Activated naive CD4-positive, alpha-beta T cell treated with anti-CD3 and anti-CD28 coated beads, Interleukin-2, amount 50 U/mL, for 72 hours (primary cell): ENCODE measurements around the gene ACCS. TPM values are rescaled to one million over a fixed set of nuclear protein-coding genes. Genes with fewer than 3 reads are reported as not detected.

Experiments used
- ATAC-seq, 2 donors: fragments of 150-1000 bp; cut with Tn5 transposase; 2 replicates each; pipeline ENCODE4 v1.10.0; 2021; ENCODE audit warnings: mild to moderate bottlenecking in 2 of 2, moderate library complexity in 2 of 2
- DNase-seq, 2 donors: peaks; one replicate each; pipeline ENCODE4 v3.0.0; 2021 to 2022; ENCODE audit warnings: low spot score in 2 of 2
- H3K27ac Mint-ChIP-seq, 2 donors: one replicate each; pipeline ENCODE4 v1.8.0; 2022; ENCODE audit warnings: mild to moderate bottlenecking in 2 of 2, mixed read lengths in 2 of 2
- H3K36me3 Mint-ChIP-seq, 2 donors: one replicate each; pipeline ENCODE4 v1.8.0; 2022; ENCODE audit warnings: mixed read lengths in 2 of 2
- H3K9me3 Mint-ChIP-seq, 2 donors: one replicate each; pipeline ENCODE4 v1.8.0; 2022; ENCODE audit warnings: mixed read lengths in 2 of 2
- total RNA-seq, 2 donors: library from RNA; stranded (reverse); gene quantifications; one replicate each; pipeline ENCODE4 v1.2.3, GENCODE V29; 2022

The ACCS gene
- total RNA-seq, 2 donors from 2014 or later = 5.4 to 8.5 TPM

- DNase-seq (no peak), ATAC-seq (no peak)
- Mint-ChIP-seq H3K9me3 (no peaks in the 10 kb centered on the region), H3K27ac (peak overlapping the region; percentile 33 to 53), H3K36me3 (peaks cover 0 to 7% of the 10 kb centered on the region in 2 donors)
Observed at GRCh38 chr11:44072757-44073658, 6.9 kb downstream of the ACCS start.

DNA sequence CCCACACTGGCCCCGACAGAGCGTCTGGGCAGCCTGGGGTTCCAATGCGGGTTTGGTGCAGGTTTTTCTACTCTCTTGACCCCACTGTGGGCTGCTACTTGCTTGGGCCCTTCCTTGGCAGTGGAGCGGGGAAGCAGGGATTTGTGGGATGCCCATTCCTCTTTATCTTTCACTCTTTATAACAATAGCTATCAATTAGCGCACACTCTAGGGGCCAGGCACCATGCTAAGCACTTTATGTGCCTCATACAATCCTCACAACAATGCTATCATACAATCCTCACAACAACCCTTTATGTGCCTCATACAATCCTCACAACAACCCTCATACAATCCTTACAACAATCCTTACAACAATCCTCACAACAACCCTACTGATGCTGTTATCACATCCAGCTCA is 12.7 kb downstream of the ACCS start:
- H3K9me3 Mint-ChIP-seq = no peaks in the 10 kb centered on the region
- peak overlapping the region; percentile 2 to 5 for H3K27ac Mint-ChIP-seq
- DNase-seq (no peak), ATAC-seq (no peak)
- H3K36me3 Mint-ChIP-seq = peaks cover 0 to 8% of the 10 kb centered on the region in 2 donors

GRCh38 chr11:44079376-44079775 is 13.3 kb downstream of the ACCS start:
- no peak for DNase-seq
- H3K9me3 Mint-ChIP-seq = peaks cover 4 to 5% of the 10 kb centered on the region in 2 donors
- no peak for ATAC-seq
- peaks cover 0 to 13% of the 10 kb centered on the region in 2 donors for H3K36me3 Mint-ChIP-seq
- peak overlapping the region in 1 of 2 donors; percentile 2 for H3K27ac Mint-ChIP-seq

DNA sequence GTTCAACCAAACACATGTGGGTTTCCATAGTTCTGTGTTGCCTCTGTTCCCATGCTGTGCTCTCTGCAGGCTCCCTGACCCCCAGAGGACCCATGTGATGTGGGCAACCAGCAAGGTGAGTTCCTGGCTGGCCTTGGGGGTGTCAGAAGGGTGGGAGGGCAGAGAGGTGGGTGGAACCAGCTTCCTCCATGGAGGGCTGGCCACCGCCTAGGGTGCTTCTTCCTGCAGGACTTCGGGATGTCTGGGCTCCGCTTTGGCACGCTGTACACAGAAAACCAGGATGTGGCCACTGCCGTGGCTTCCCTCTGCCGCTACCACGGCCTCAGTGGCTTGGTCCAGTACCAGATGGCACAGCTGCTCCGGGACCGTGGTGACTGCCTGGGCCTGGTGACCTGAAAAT is 14.9 kb downstream of the ACCS start:
- no peak overlapping the region for H3K27ac Mint-ChIP-seq
- no peak for ATAC-seq
- peaks cover 6 to 12% of the 10 kb centered on the region in 2 donors for H3K36me3 Mint-ChIP-seq
- DNase-seq = no peak
- H3K9me3 Mint-ChIP-seq = peaks cover 8 to 10% of the 10 kb centered on the region in 2 donors

GRCh38 chr11:44082645-44083044 is 16.6 kb downstream of the ACCS start:
- no peak for DNase-seq
- peaks cover 8 to 10% of the 10 kb centered on the region in 2 donors for H3K9me3 Mint-ChIP-seq
- no peak overlapping the region for H3K27ac Mint-ChIP-seq
- ATAC-seq = no peak
- peaks cover 12 to 16% of the 10 kb centered on the region in 2 donors for H3K36me3 Mint-ChIP-seq

DNA sequence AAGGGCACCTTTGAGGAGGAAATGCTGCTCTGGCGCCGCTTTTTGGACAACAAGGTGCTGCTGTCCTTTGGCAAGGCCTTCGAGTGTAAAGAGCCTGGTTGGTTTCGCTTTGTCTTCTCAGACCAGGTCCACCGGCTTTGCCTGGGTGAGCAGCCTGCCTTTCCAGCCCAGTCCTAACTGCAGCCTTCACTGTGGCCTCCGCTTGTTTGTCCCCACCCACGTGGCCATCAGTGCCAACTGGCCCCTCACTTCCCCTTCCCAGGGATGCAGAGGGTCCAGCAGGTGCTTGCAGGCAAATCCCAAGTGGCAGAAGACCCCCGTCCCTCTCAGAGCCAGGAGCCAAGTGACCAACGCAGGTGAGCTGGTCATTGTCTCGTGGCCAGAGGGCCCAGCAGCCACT is 17.4 kb downstream of the ACCS start:
- ATAC-seq = no peak
- peaks cover 8 to 10% of the 10 kb centered on the region in 2 donors for H3K9me3 Mint-ChIP-seq
- no peak for DNase-seq
- H3K36me3 Mint-ChIP-seq = peaks cover 12 to 16% of the 10 kb centered on the region in 2 donors
- no peak overlapping the region for H3K27ac Mint-ChIP-seq

DNA sequence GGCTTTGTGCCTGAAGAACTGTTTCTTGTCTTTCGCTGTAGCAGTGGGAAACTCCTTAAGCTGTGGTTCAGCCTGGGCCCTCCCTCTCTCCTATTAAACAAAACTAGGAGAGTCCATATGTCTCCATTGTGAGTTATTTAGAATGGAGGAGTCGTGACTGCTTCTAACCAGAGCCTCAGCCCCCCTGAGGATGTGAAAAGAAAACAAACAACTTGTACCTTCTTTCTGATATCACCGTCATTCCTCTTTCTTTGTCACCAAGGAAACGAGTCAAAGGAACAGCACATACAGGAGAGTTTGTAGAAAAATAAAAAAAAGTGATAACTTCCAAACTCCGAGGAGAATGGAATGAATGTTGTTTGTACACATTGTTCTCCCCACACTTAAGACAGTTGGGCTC is 17.8 kb downstream of the ACCS start:
- Mint-ChIP-seq H3K27ac (no peak overlapping the region), H3K9me3 (peaks cover 8 to 10% of the 10 kb centered on the region in 2 donors), H3K36me3 (peaks cover 12 to 16% of the 10 kb centered on the region in 2 donors)
- DNase-seq (no peak), ATAC-seq (no peak)

DNA sequence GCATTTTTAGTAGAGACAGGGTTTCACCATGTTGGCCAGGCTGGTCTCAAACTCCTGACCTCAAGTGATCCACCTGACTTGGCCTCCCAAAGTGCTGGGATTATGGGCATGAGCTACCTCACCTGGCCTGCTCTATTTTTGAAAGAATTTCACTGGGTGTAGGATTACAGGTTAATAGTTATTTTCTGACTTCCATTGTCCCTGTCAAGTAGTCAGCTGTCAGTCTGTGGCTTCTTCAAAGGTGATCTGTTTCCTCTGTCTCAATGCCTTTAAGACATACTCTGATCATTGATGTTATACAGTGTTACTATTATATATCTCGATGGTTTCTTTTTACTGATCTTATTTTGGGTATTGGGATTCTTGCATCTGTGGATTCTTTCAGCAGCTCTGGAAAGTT is 19.3 kb downstream of the ACCS start:
- no peak for ATAC-seq

DNA sequence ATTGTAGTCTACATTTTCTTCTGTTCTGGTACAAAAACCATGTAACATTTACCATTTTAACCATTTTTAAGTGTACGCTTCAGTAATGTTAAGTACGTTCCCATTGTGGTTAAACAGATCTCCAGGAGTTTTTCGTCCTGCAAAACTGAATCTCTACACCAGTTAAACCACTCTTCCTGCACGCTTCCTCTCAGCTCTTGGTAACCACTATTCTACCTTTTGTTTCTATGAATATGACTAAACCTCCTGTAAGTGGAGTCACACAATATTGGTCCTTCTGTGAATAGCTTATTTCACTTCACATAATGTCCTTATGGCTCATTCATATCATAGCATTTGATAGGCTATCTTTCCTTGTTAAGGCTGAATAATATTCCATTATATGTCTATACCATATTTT is 22.3 kb downstream of the ACCS start:
- no peak for DNase-seq
- H3K36me3 Mint-ChIP-seq = peaks cover 12 to 16% of the 10 kb centered on the region in 2 donors
- peak in 1 of 2 donors; percentile 58 for ATAC-seq
- peaks cover 8 to 10% of the 10 kb centered on the region in 2 donors for H3K9me3 Mint-ChIP-seq
- H3K27ac Mint-ChIP-seq = no peak overlapping the region

More for the DNA sequence above, 19.3 kb downstream of the ACCS start:
- DNase-seq = no peak
- Mint-ChIP-seq H3K9me3 (peaks cover 8 to 10% of the 10 kb centered on the region in 2 donors), H3K36me3 (peaks cover 12 to 16% of the 10 kb centered on the region in 2 donors), H3K27ac (no peak overlapping the region)

DNA sequence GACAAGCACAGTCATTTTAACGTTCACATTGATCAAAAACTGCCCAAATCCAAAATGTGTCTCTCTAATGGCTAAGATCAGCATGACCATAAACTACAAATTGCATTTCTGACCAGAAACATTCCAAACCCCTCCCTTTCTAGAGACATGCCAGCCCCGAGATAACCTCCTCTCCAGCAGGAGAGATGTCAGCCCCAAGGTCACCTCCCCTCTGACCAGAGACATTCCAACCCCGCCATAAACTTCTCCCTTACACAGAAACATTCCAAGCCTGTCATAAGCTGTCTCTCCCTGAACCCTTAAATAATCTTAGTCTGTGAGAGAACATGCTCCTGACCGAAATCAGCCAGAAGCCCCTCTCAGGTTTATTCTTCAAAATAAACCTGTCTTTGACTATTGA is 22.8 kb downstream of the ACCS start:
- Mint-ChIP-seq H3K9me3 (peaks cover 8 to 10% of the 10 kb centered on the region in 2 donors), H3K27ac (no peak overlapping the region), H3K36me3 (peaks cover 12 to 16% of the 10 kb centered on the region in 2 donors)
- DNase-seq (no peak), ATAC-seq (no peak)

DNA sequence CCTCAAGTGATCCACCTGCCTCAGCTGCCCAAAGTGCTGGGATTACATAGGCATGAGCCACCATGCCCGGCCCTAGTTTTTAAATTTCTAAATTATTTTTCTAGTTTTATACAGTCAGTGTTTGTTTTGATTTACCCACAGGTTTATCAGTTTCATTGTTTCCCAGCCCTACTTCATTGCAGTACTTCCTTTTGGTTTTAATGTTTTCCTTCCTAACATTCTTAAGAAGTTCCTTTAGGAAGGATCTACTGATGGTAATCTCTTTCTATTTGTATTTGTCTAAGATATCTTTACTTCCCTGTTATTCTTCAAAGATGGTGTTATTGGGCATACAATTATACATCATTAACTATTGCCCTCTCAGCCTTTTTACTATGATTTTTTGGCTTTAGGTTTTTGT is 24.5 kb downstream of the ACCS start:
- DNase-seq (no peak), ATAC-seq (no peak)
- Mint-ChIP-seq H3K36me3 (peaks cover 7 to 9% of the 10 kb centered on the region in 2 donors), H3K9me3 (peaks cover 3% of the 10 kb centered on the region in 2 donors), H3K27ac (no peak overlapping the region)

- Mint-ChIP-seq H3K27ac (peak overlapping the region in 1 of 2 donors; percentile 22), H3K9me3 (no peaks in the 10 kb centered on the region), H3K36me3 (no peaks in the 10 kb centered on the region)
- peak in 1 of 2 donors; percentile 86 for DNase-seq
- ATAC-seq = peak; percentile 48 to 50
Observed at GRCh38 chr11:44094260-44094868, 28.3 kb downstream of the ACCS start.

DNA sequence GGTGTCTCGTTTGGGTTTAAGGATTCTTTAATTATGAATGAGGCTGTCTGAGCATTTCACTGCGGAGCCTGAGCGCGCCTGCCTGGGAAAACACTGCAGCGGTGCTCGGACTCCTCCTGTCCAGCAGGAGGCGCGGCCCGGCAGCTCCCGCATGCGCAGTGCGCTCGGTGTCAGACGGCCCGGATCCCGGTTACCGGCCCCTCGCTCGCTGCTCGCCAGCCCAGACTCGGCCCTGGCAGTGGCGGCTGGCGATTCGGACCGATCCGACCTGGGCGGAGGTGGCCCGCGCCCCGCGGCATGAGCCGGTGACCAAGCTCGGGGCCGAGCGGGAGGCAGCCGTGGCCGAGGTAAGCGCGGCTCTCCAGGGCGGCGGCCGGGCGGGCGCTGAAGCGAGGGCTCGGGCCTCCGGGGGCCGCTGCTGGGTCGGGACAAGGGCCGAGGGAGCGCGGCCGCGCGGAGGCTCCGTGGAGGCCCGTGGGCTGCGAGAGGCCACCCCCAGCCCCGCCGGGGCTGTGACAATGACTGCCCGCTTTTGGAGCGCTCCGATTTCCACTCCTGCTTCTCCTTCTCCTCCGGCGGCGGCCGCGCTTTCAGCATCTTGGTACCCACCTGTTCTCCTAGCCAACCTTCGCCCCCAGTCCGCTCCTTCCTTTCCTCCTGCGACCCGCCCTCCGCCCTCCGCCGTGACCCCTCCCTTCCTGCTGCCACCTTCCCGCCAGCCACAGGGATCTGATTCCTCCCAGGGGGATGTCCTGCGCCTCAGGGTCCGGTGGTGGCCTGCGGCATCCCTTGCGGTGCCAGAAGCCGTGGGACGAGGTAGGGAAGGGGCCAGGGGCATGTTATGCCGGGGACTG is 29.7 kb downstream of the ACCS start, which contains the start of gene EXT2:
EXT2 (plus strand) TSS at position 173 of the 854 bp plus-strand sequence. CDS start 12,035 bp downstream, outside the sequence.
- peak; percentile 93 for ATAC-seq
- Mint-ChIP-seq H3K27ac (peak within 1 kb of the TSS; percentile 52 to 80), H3K36me3 (peaks cover 0 to 5% of the 10 kb centered on the region in 2 donors)

GRCh38 chr11:44096360-44097185 is 30.5 kb downstream of the ACCS start:
- H3K9me3 Mint-ChIP-seq = no peaks in the 10 kb centered on the region
- H3K27ac Mint-ChIP-seq = peak overlapping the region; percentile 52 to 80
- peaks cover 0 to 5% of the 10 kb centered on the region in 2 donors for H3K36me3 Mint-ChIP-seq
- ATAC-seq (peak in 1 of 2 donors; percentile 53), DNase-seq (no peak)

More for the DNA sequence above, 29.7 kb downstream of the ACCS start, which contains the start of gene EXT2:
- peak; percentile 87 to 90 for DNase-seq
- no peaks in the 10 kb centered on the region for H3K9me3 Mint-ChIP-seq

GRCh38 chr11:44097821-44098220 is 31.8 kb downstream of the ACCS start:
- ATAC-seq (no peak), DNase-seq (no peak)
- Mint-ChIP-seq H3K9me3 (no peaks in the 10 kb centered on the region), H3K27ac (no peak overlapping the region), H3K36me3 (peaks cover 0 to 5% of the 10 kb centered on the region in 2 donors)
